Dendritic cell treated with granulocyte-macrophage colony-stimulating factor and Interleukin-4, amounts not matched to agents 40 ng/mL and 50 ng/mL, for 4 days (primary cell): ENCODE data around the gene PSMD13.
"Not testable (repeated sequence)": the region's sequence is repeated elsewhere in the genome, so short reads cannot be mapped to it uniquely, and the experiment has no call there.

Experiments
- H3K27ac Mint-ChIP-seq: one replicate; pipeline ENCODE4 v1.8.0; 2022; ENCODE audit warnings: mild to moderate bottlenecking, mixed read lengths
- H3K27me3 Mint-ChIP-seq: one replicate; pipeline ENCODE4 v1.8.0; 2022; ENCODE audit warnings: mild to moderate bottlenecking, mixed read lengths
- H3K36me3 Mint-ChIP-seq: one replicate; pipeline ENCODE4 v1.8.0; 2022; ENCODE audit warnings: low read depth, mixed read lengths
- H3K4me1 Mint-ChIP-seq: one replicate; pipeline ENCODE4 v1.8.0; 2022; ENCODE audit warnings: low read depth, mixed read lengths
- H3K4me3 Mint-ChIP-seq: one replicate; pipeline ENCODE4 v1.8.0; 2022; ENCODE audit warnings: mild to moderate bottlenecking, moderate library complexity, mixed read lengths
- H3K9me3 Mint-ChIP-seq: one replicate; pipeline ENCODE4 v1.8.0; 2022; ENCODE audit warnings: mixed read lengths
- intact Hi-C: fragments of 100-400 bp; cut with micrococcal nuclease; formaldehyde crosslinking; loops from one replicate; pipeline ENCODE4 v1.15.0; 2022

The PSMD13 gene

DNA sequence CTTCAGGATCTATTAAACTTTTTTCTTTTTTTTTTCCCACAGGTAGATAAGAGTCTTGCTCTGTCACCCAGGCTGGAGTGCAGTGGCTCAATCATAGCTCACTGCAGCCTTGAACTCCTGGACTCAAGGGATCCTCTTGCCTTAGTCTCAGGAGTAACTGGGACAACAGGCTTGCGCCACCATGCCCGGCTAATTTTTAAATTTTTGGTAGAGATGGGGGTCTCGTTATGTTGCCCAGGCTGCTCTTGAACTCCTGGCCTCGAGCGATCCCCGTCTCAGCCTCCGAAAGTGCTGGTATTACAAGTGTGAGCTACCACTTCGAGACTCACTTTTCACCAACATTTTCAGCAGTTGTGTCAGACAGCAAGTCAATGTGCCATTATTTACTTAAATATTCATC is 1.6 kb upstream of the PSMD13 start:
- Mint-ChIP-seq H3K9me3 (no peaks in the 10 kb centered on the region), H3K4me3 (peak overlapping the region; percentile 87)

DNA sequence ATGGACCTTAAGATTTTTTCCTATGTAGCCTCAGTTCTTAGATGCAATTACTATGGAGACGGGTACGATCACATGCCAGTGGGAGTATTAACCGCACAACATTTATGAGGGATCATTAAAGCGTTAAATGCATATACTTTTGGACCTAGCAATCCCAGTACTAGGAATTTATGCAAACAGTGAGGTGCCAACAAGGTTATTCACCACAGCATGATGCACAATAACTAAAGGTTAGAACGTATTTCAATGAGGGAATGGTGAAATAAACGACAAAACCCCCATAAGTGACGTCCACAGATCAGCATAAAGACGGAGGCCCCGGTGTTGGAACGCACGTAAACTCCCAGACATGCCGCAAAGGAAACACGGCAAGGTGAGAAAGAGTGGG is 1.2 kb upstream of the PSMD13 start:
- H3K4me1 Mint-ChIP-seq, result peaks cover 19% of the 10 kb centered on the region
- H3K27me3 Mint-ChIP-seq, result no peaks in the 10 kb centered on the region
- H3K9me3 Mint-ChIP-seq, result no peaks in the 10 kb centered on the region
- intact Hi-C loops, result no loop called here
- H3K4me3 Mint-ChIP-seq, result peak overlapping the region; percentile 87
- peaks cover 41% of the 10 kb centered on the region for H3K36me3 Mint-ChIP-seq
- H3K27ac Mint-ChIP-seq, result peak overlapping the region; percentile 96

More for the DNA sequence above, 1.6 kb upstream of the PSMD13 start:
- H3K36me3 Mint-ChIP-seq, result peaks cover 41% of the 10 kb centered on the region
- intact Hi-C loops, result no loop called here
- peaks cover 19% of the 10 kb centered on the region for H3K4me1 Mint-ChIP-seq
- H3K27me3 Mint-ChIP-seq, result no peaks in the 10 kb centered on the region
- H3K27ac Mint-ChIP-seq, result peak overlapping the region; percentile 96

DNA sequence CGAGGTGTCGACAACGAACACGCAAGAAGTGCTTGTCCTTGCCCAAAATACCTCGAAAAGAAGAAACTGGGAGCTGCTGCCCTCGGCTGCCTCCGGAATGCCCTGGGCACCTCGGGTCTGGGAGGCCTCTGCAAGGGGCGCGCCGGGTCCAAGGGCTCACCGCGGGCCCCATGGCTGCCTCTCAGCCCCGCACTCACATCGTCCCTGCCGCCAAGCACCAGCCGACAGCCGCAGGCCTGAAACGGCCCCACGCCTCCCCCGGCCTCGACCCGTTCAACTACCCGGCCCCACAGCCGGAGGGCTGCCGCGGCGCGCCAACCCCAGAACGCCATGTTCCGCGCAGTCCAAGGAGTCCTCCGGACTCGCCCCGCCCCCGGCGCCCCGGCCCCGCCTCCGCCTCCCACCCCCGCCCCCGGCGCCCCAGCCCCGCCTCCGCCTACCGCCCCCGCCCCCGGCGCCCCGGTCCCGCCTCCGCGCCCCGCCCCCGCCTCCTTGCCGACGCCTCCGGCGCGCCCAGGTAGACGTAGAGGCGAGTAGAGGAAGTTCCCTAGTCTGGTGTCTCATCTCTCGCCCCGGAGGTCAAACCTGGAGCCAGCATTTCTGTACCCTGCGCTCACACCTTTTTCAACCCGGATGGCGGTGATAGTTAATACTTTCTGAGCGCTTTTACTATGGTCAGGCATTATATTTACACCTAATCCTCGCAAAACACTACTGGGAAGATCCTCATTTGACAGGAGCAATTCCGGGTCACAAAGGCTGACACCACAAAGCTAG is 591 bp upstream of the PSMD13 start, which contains the start of gene SIRT3:
Gene SIRT3, minus strand, starts transcription at position 346 of the 777 bp plus-strand sequence. Its CDS starts 14 bp downstream, at position 332.
- intact Hi-C loops, result loop anchor here (1.0 kb wide), 2 partner anchors 28 to 32 kb away; no protein-coding TSS in a partner anchor
- Mint-ChIP-seq H3K9me3 (no peaks in the 10 kb centered on the region), H3K36me3 (peaks cover 47% of the 10 kb centered on the region)

GRCh38 chr11:238346-238745 is 1.6 kb downstream of the PSMD13 start:
- peaks cover 59% of the 10 kb centered on the region for H3K36me3 Mint-ChIP-seq
- H3K9me3 Mint-ChIP-seq, H3K27ac Mint-ChIP-seq, H3K4me3 Mint-ChIP-seq, H3K27me3 Mint-ChIP-seq, intact Hi-C loops: not testable (repeated sequence)
- H3K4me1 Mint-ChIP-seq, result peaks cover 29% of the 10 kb centered on the region

More for the DNA sequence above, 591 bp upstream of the PSMD13 start, which contains the start of gene SIRT3:
- peaks cover 19% of the 10 kb centered on the region for H3K4me1 Mint-ChIP-seq
- H3K27me3 Mint-ChIP-seq, result no peaks in the 10 kb centered on the region
- H3K27ac Mint-ChIP-seq, result peak within 1 kb of the TSS; percentile 96
- peak within 1 kb of the TSS; percentile 95 for H3K4me3 Mint-ChIP-seq

DNA sequence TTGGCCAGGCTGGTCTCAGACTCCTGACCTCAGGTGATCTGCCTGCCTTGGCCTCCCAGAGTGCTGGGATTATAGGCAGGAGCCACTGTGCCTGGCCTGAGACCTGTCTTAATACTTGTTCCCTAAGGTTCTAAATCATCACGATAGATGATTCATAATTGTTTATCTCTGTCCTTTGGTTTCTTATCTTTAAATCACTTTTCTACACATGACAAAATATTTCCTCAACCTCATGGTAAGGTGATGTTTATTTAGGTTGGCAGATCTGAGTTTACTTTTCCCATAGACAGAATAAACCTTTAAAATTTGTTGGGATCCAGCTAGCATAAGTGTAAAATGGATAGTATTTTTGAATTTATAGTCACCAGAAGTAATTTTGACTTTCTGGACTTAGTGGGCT is 3.5 kb downstream of the PSMD13 start:
- H3K9me3 Mint-ChIP-seq, result no peaks in the 10 kb centered on the region
- no peaks in the 10 kb centered on the region for H3K27me3 Mint-ChIP-seq
- intact Hi-C loops, result no loop called here
- H3K4me3 Mint-ChIP-seq, result no peak overlapping the region
- H3K36me3 Mint-ChIP-seq, result peaks cover 77% of the 10 kb centered on the region
- no peak overlapping the region for H3K27ac Mint-ChIP-seq
- peaks cover 23% of the 10 kb centered on the region for H3K4me1 Mint-ChIP-seq

DNA sequence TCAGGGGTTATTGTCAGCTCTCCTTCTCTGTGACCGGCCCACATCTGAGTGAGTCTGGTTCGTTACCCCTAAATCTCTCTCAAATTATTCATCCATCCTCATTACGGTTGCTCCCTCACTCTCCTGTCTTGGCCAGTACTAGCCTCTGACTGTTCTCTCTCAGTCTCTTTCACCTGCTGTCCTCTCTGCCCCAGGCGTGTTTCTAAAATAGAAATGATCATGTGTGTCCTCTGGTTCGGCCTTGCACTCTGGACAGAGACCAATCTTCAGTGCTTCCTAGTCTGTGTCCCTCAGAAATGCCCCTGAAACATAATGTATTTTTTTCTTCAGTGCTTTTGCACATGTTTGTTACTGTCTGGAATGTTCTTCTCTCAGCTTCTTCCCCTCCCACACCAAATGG is 4.9 kb downstream of the PSMD13 start:
- no peak overlapping the region for H3K4me3 Mint-ChIP-seq
- H3K36me3 Mint-ChIP-seq, result peaks cover 89% of the 10 kb centered on the region
- H3K4me1 Mint-ChIP-seq, result peaks cover 17% of the 10 kb centered on the region
- H3K9me3 Mint-ChIP-seq, result no peaks in the 10 kb centered on the region
- H3K27me3 Mint-ChIP-seq, result no peaks in the 10 kb centered on the region
- H3K27ac Mint-ChIP-seq, result no peak overlapping the region
- intact Hi-C loops, result no loop called here

DNA sequence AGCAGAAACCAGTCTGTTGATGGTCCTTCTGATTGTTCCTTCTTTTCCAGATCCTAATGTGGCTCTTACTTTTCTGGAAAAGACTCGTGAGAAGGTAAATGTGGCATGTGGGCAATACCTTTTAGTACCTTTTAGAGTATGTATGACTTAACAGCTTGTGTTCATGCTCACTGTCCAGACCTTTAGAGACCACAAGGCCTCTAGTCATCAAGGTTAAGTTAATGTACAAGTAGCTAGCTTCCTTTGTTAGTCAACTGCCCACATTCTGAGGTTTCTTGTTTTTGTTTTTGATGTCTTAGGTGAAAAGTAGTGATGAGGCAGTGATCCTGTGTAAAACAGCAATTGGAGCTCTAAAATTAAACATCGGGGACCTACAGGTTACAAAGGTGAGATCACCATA is 7.6 kb downstream of the PSMD13 start:
- no peaks in the 10 kb centered on the region for H3K9me3 Mint-ChIP-seq
- H3K27me3 Mint-ChIP-seq, result no peaks in the 10 kb centered on the region
- no peak overlapping the region for H3K27ac Mint-ChIP-seq
- H3K4me1 Mint-ChIP-seq, result peaks cover 17% of the 10 kb centered on the region
- intact Hi-C loops, result no loop called here
- peaks cover 99% of the 10 kb centered on the region for H3K36me3 Mint-ChIP-seq
- H3K4me3 Mint-ChIP-seq, result no peak overlapping the region

GRCh38 chr11:249062-249461 is 12.3 kb downstream of the PSMD13 start:
- intact Hi-C loops, result no loop called here
- H3K27ac Mint-ChIP-seq, result no peak overlapping the region
- no peaks in the 10 kb centered on the region for H3K27me3 Mint-ChIP-seq
- H3K4me1 Mint-ChIP-seq, result peaks cover 9% of the 10 kb centered on the region
- peaks cover 95% of the 10 kb centered on the region for H3K36me3 Mint-ChIP-seq
- H3K9me3 Mint-ChIP-seq, result no peaks in the 10 kb centered on the region
- H3K4me3 Mint-ChIP-seq, result no peak overlapping the region

GRCh38 chr11:250274-250673 is 13.5 kb downstream of the PSMD13 start:
- intact Hi-C loops, result loop anchor here (5.0 to 10.0 kb wide), 2 partner anchors 55 to 107 kb away; partner anchors contain the start of gene IFITM2
- no peak overlapping the region for H3K27ac Mint-ChIP-seq
- peaks cover 9% of the 10 kb centered on the region for H3K4me1 Mint-ChIP-seq
- no peak overlapping the region for H3K4me3 Mint-ChIP-seq
- H3K9me3 Mint-ChIP-seq, result no peaks in the 10 kb centered on the region
- H3K36me3 Mint-ChIP-seq, result peaks cover 86% of the 10 kb centered on the region
- no peaks in the 10 kb centered on the region for H3K27me3 Mint-ChIP-seq

DNA sequence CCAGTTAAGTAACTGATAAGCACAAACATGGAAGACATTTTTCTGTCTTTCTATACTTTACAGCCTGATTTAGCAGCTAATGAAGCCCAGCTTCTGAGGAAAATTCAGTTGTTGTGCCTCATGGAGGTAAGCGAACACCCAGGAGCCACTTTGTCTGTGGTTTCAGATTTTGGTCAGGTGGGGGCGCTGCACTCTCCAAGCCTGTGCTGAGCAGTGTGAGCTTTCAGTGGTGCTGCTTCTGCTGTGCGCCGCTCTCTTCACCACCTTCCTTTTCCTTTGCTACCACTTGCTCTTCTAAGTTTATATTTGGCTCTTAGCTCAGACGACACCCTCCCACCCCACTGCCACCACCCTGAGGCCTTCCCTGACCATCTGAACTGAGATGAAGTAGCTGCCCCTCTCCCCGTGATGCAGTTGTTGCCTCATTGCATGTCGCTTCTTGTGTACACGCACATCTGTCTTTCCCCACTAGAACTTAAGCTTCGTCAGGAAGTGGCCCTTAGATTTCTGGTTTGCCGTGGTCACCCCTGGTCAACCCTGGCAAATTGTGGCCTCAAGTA is 14.0 kb downstream of the PSMD13 start:
- no peak overlapping the region for H3K27ac Mint-ChIP-seq
- H3K9me3 Mint-ChIP-seq, result no peaks in the 10 kb centered on the region
- H3K4me3 Mint-ChIP-seq, result no peak overlapping the region
- peaks cover 9% of the 10 kb centered on the region for H3K4me1 Mint-ChIP-seq
- peaks cover 1% of the 10 kb centered on the region for H3K27me3 Mint-ChIP-seq
- intact Hi-C loops, result loop anchor here (5.0 to 10.0 kb wide), 2 partner anchors 54 to 106 kb away; partner anchors contain the start of gene IFITM2
- peaks cover 80% of the 10 kb centered on the region for H3K36me3 Mint-ChIP-seq

DNA sequence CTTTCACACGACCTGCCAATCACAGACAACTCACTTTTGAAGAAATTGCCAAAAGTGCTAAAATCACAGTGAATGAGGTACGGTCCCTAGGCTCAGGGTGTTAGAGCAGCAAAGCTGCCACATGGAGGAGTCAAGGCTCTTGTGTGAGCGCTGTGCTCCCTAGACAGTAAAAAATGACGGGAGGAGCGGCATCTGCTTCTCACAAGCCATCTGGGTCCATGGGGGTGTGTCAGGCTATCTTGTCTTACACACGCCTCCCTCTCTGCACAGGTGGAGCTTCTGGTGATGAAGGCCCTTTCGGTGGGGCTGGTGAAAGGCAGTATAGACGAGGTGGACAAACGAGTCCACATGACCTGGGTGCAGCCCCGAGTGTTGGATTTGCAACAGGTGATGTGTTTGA is 14.8 kb downstream of the PSMD13 start:
- no peaks in the 10 kb centered on the region for H3K9me3 Mint-ChIP-seq
- H3K27me3 Mint-ChIP-seq, result peaks cover 3% of the 10 kb centered on the region
- intact Hi-C loops, result loop anchor here (5.0 to 10.0 kb wide), 2 partner anchors 53 to 106 kb away; partner anchors contain the start of gene IFITM2
- no peak overlapping the region for H3K27ac Mint-ChIP-seq
- H3K4me1 Mint-ChIP-seq, result peaks cover 9% of the 10 kb centered on the region
- peaks cover 73% of the 10 kb centered on the region for H3K36me3 Mint-ChIP-seq
- no peak overlapping the region for H3K4me3 Mint-ChIP-seq

DNA sequence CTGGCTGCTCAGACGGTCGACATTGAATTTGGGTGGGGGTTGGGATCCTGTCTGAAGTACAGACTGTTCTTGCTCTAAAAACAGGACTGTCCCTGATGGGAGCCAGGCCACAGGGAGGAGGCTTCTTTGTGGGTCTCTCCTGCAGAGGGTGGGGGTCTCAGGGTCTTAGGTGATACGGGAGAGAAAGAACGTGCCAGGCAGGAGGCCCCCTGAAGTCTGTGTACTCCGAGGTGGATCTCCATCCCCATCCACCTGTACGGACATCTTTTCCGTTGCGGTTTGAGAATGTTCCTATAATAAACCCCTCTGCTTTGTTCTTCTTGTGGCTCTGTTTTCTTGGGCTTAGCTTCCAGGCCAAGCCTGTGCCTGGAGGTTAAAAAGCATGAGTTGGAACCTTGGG is 15.9 kb downstream of the PSMD13 start:
- H3K36me3 Mint-ChIP-seq, result peaks cover 62% of the 10 kb centered on the region
- intact Hi-C loops, result loop anchor here (5.0 to 10.0 kb wide), 2 partner anchors 52 to 105 kb away; partner anchors contain the start of gene IFITM2
- peaks cover 15% of the 10 kb centered on the region for H3K4me1 Mint-ChIP-seq
- no peaks in the 10 kb centered on the region for H3K9me3 Mint-ChIP-seq
- no peak overlapping the region for H3K27ac Mint-ChIP-seq
- peaks cover 3% of the 10 kb centered on the region for H3K27me3 Mint-ChIP-seq
- H3K4me3 Mint-ChIP-seq, result no peak overlapping the region

GRCh38 chr11:253160-253885 is 16.5 kb downstream of the PSMD13 start:
- intact Hi-C loops, result loop anchor here (5.0 to 10.0 kb wide), 2 partner anchors 51 to 104 kb away; partner anchors contain the start of gene IFITM2
- H3K27me3 Mint-ChIP-seq, result peaks cover 7% of the 10 kb centered on the region
- H3K27ac Mint-ChIP-seq, result no peak overlapping the region
- no peaks in the 10 kb centered on the region for H3K9me3 Mint-ChIP-seq
- peaks cover 15% of the 10 kb centered on the region for H3K4me1 Mint-ChIP-seq
- H3K4me3 Mint-ChIP-seq, result no peak overlapping the region
- peaks cover 55% of the 10 kb centered on the region for H3K36me3 Mint-ChIP-seq

DNA sequence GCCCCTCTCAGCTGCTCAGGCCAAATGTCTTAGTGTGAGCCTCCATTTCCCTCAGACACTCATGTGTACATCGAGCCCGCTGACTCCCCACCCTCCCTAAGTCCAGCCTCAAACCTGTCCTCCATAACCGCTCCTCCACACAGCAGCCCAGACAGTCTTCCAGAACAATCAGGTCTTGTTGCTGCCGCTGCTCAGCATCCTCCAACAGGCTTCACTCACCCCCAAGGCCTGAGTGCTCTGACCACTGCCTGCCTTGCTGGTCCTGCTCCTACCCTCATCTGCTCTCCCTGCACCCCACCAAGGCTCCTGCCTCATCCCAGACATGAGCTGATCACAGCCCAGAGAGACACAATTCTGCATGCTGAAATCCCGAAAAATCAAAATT is 17.1 kb downstream of the PSMD13 start:
- peaks cover 12% of the 10 kb centered on the region for H3K4me1 Mint-ChIP-seq
- no peaks in the 10 kb centered on the region for H3K9me3 Mint-ChIP-seq
- no peak overlapping the region for H3K27ac Mint-ChIP-seq
- peaks cover 8% of the 10 kb centered on the region for H3K27me3 Mint-ChIP-seq
- no peak overlapping the region for H3K4me3 Mint-ChIP-seq
- intact Hi-C loops, result loop anchor here (5.0 to 10.0 kb wide), 2 partner anchors 51 to 103 kb away; partner anchors contain the start of gene IFITM2
- peaks cover 50% of the 10 kb centered on the region for H3K36me3 Mint-ChIP-seq
